Endothelial cell of umbilical vein (primary cell): Measurements from ENCODE around the gene RAP1GAP. TPM values are rescaled to one million over a fixed set of nuclear protein-coding genes. Genes with fewer than 3 reads are reported as not detected.

ENCODE experiments used
- BruUV-seq: library from RNA; stranded (reverse); fragments of 400-500 nt; replicated peaks from 2 replicates; lab custom pipeline; 2021; lab: Mats Ljungman, UMichigan
- CTCF ChIA-PET: fragments of 300-600, 350-600 bp; sonication (Branson Sonifier 250); formaldehyde crosslinking; loops from one replicate; lab custom pipeline; 2021; ENCODE audit warnings: antibody characterized with exemption, inconsistent platforms; lab: Charles Lee
- POLR2A ChIA-PET: fragments of 300-600, 350-600 bp; sonication (Branson Sonifier 250); formaldehyde crosslinking; loops from one replicate; lab custom pipeline; 2021; ENCODE audit warnings: antibody characterized with exemption, inconsistent platforms; lab: Charles Lee
- DNase-seq: peaks from one replicate; pipeline ENCODE4 v3.0.0-alpha.2; 2011; ENCODE audit warnings: low read depth, low spot score
- FAIRE-seq: peaks from 2 replicates; lab custom pipeline; 2011; peaks lifted over from hg19 to GRCh38; lab: Jason Lieb, UNC
- H2AFZ ChIP-seq: 2 replicates; pipeline ENCODE4 v1.6.0; 2012; ENCODE audit warnings: low read depth, low read length, control low read depth, inconsistent platforms
- H3K27ac ChIP-seq: 2 replicates; pipeline ENCODE4 v1.5.1; 2011; ENCODE audit warnings: low read depth, mild to moderate bottlenecking, control low read depth, low read length, moderate library complexity; ENCODE audit not compliant: insufficient read depth
- H3K27me3 ChIP-seq, 2 experiments: 2 replicates each; pipeline versions ENCODE4 v1.6.0 to v1.6.1; 2011; ENCODE audit warnings: low read length in 2 of 2, mixed read lengths in 1 of 2; ENCODE audit not compliant: control insufficient read depth in 2 of 2, insufficient read depth in 2 of 2
- H3K36me3 ChIP-seq, 2 experiments: 2 replicates in 1 of 2; 3 replicates in 1 of 2; pipeline ENCODE4 v1.5.1; 2011; ENCODE audit warnings: low read length in 2 of 2, mild to moderate bottlenecking in 1 of 2, moderate library complexity in 1 of 2; ENCODE audit not compliant: control insufficient read depth in 2 of 2, insufficient read depth in 2 of 2; ENCODE audit errors: extremely low read depth in 1 of 2
- H3K4me1 ChIP-seq: 3 replicates; pipeline ENCODE4 v1.5.1; 2011; ENCODE audit warnings: mild to moderate bottlenecking, low read length; ENCODE audit not compliant: control insufficient read depth, insufficient read depth; ENCODE audit errors: extremely low read depth
- H3K4me2 ChIP-seq: 2 replicates; pipeline ENCODE4 v1.6.1; 2011; ENCODE audit warnings: low read length, control low read depth, mixed read lengths; ENCODE audit not compliant: insufficient read depth
- H3K4me3 ChIP-seq, 3 experiments: fragments of 200-600 bp in 1 of 3; sonication (generic), shearing (Covaris generic) in 1 of 3; replicated peaks in 1 of 3; 2 replicates each; pipeline ENCODE4 v1.5.1; 2011 to 2016; ENCODE audit warnings: control low read depth in 3 of 3, low read length in 3 of 3, mild to moderate bottlenecking in 2 of 3, inconsistent platforms in 1 of 3, low read depth in 1 of 3, moderate library complexity in 1 of 3; ENCODE audit not compliant: insufficient read depth in 1 of 3
- H3K79me2 ChIP-seq: 2 replicates; pipeline ENCODE4 v1.6.0; 2012; ENCODE audit warnings: low read length, inconsistent platforms; ENCODE audit not compliant: control insufficient read depth, insufficient read depth
- H3K9ac ChIP-seq: replicated peaks from 2 replicates; pipeline ENCODE3; 2011; ENCODE audit warnings: low read length, control low read depth; ENCODE audit not compliant: insufficient read depth; ENCODE audit errors: extremely low read depth
- H3K9me1 ChIP-seq: replicated peaks from 3 replicates; pipeline ENCODE4 v1.6.0; 2011; ENCODE audit warnings: mild to moderate bottlenecking, low read length; ENCODE audit not compliant: control insufficient read depth, insufficient read depth; ENCODE audit errors: extremely low read depth
- H3K9me3 ChIP-seq: replicated peaks from 2 replicates; pipeline ENCODE4 v1.5.1; 2012; ENCODE audit warnings: low read length, inconsistent platforms; ENCODE audit not compliant: control insufficient read depth, insufficient read depth
- H4K20me1 ChIP-seq: replicated peaks from 2 replicates; pipeline ENCODE3; 2011; ENCODE audit warnings: mild to moderate bottlenecking, low read length; ENCODE audit not compliant: control insufficient read depth, insufficient read depth; ENCODE audit errors: extremely low read depth
- CTCF ChIP-seq, 2 donors: IDR thresholded peaks; 1 replicate in 1 of 2; 2 replicates in 1 of 2; pipeline ENCODE4 v1.5.1; 2011; ENCODE audit warnings: low read length in 2 of 2, mild to moderate bottlenecking in 2 of 2, moderate library complexity in 2 of 2, control low read depth in 1 of 2, inconsistent platforms in 1 of 2, low read depth in 1 of 2; ENCODE audit not compliant: insufficient read depth in 1 of 2; ENCODE audit errors: extremely low read depth in 1 of 2
- EZH2 ChIP-seq: IDR thresholded peaks from 2 replicates; pipeline ENCODE4 v1.6.1; 2012; ENCODE audit warnings: borderline replicate concordance, low read depth, mild to moderate bottlenecking, moderate library complexity, low read length, inconsistent platforms; ENCODE audit not compliant: severe bottlenecking
- FOS ChIP-seq: IDR thresholded peaks from 2 replicates; pipeline ENCODE4 v1.6.1; 2011; ENCODE audit warnings: mild to moderate bottlenecking, low read length, moderate library complexity, borderline replicate concordance; ENCODE audit not compliant: insufficient read depth
- GATA2 ChIP-seq: IDR thresholded peaks from 2 replicates; pipeline ENCODE4 v1.7.0; 2011; ENCODE audit warnings: low read depth, mild to moderate bottlenecking, moderate library complexity, mixed read lengths, low read length; ENCODE audit not compliant: insufficient read length, insufficient read depth
- JUN ChIP-seq: IDR thresholded peaks from 2 replicates; pipeline ENCODE4 v1.6.1; 2011; ENCODE audit warnings: borderline replicate concordance, low read depth; ENCODE audit not compliant: insufficient read length, insufficient read depth
- MAX ChIP-seq: IDR thresholded peaks from 2 replicates; pipeline ENCODE4 v1.6.1; 2011; ENCODE audit not compliant: insufficient read depth, insufficient read length
- MYC ChIP-seq: IDR thresholded peaks from one replicate; pipeline ENCODE4 v1.6.1; 2011; ENCODE audit warnings: mild to moderate bottlenecking, low read depth, low read length
- POLR2A ChIP-seq: IDR thresholded peaks from 2 replicates; pipeline ENCODE4 v1.6.1; 2012; ENCODE audit warnings: low read depth, mild to moderate bottlenecking, control low read depth, low read length
- POLR2AphosphoS5 ChIP-seq: IDR thresholded peaks from 2 replicates; pipeline ENCODE4 v1.6.1; 2012; ENCODE audit warnings: low read depth, mild to moderate bottlenecking, control low read depth, low read length, moderate library complexity; ENCODE audit not compliant: insufficient read depth
- dilution Hi-C: fragments of 300-500 bp; cut with MboI; formaldehyde crosslinking; loops from one replicate; pipeline ENCODE4 v1.15.0; 2019; ENCODE audit warnings: low sequenced_read_pairs; ENCODE audit not compliant: extremely low pct_ligation_motif_present
- intact Hi-C: fragments of 100-400 bp; cut with micrococcal nuclease; formaldehyde crosslinking; loops from one replicate; pipeline ENCODE4 v1.10.0; 2022
- polyA plus RNA-seq, 4 experiments: library from polyadenylated mRNA; depleted of rRNA in 3 of 4; stranded (reverse) in 3 of 4; unstranded in 1 of 4; fragments of >200 nt; gene quantifications; 2 replicates each; pipeline versions ENCODE4 v1.2.1 to v1.2.3, GENCODE V29; 2011 to 2012; ENCODE audit warnings: missing spikeins in 1 of 4
- total RNA-seq: library from RNA; stranded (reverse); gene quantifications from 2 replicates; pipeline ENCODE4 v1.2.3, GENCODE V29; 2021

RAP1GAP gene
- total and polyA plus RNA-seq, 2 donors (not counting 3 experiments of a cell fraction or from before 2014, with no cell fraction given): 0.07 to 0.20 TPM

GRCh38 chr1:21599402-21599801 lies 69.8 kb downstream of the RAP1GAP start:
- intact Hi-C loops: no loop called here
- no peak for DNase-seq
- Histone ChIP-seq H3K27ac (no peak overlapping the region), H4K20me1 (no peaks in the 10 kb centered on the region), H3K36me3 (no peaks in the 10 kb centered on the region), H3K27me3 (peaks cover 0 to 3% of the 10 kb centered on the region in 2 experiments), H3K79me2 (no peaks in the 10 kb centered on the region), H3K4me2 (no peak overlapping the region), H3K4me3 (no peak overlapping the region), H2AFZ (no peak overlapping the region), H3K9me3 (no peaks in the 10 kb centered on the region), H3K4me1 (no peaks in the 10 kb centered on the region), H3K9me1 (no peaks in the 10 kb centered on the region), H3K9ac (no peak overlapping the region)
- no peak for TF ChIP-seq EZH2
- TF ChIP-seq POLR2A: no peak
- TF ChIP-seq GATA2: no peak
- no peak for TF ChIP-seq POLR2AphosphoS5
- TF ChIP-seq JUN: no peak
- TF ChIP-seq CTCF (IDR thresholded peaks at IDR 0.05; ENCODE audit: extremely low read depth in 1 of 2, insufficient read depth in 1 of 2, low read depth in 1 of 2, low read length in 2 of 2): no peak
- TF ChIP-seq MAX: no peak
- no peak for TF ChIP-seq MYC
- no peak for TF ChIP-seq FOS
- ChIA-PET CTCF (no interaction called here), POLR2A (no interaction called here)
- no TSS peak for BruUV-seq
- dilution Hi-C loops: no loop called here
- FAIRE-seq: no peak
